Stimulated activated CD8-positive, alpha-beta memory T cell treated with anti-CD3 and anti-CD28 coated beads, Interleukin-15, amount 100 ng/mL, for 4 hours (primary cell): ENCODE data around the gene HACD3.

ENCODE experiments used
- DNase-seq, 2 donors: peaks; one replicate each; pipeline ENCODE4 v3.0.0-alpha.2; 2020; ENCODE audit warnings: low read depth in 2 of 2

Gene HACD3, protein sequence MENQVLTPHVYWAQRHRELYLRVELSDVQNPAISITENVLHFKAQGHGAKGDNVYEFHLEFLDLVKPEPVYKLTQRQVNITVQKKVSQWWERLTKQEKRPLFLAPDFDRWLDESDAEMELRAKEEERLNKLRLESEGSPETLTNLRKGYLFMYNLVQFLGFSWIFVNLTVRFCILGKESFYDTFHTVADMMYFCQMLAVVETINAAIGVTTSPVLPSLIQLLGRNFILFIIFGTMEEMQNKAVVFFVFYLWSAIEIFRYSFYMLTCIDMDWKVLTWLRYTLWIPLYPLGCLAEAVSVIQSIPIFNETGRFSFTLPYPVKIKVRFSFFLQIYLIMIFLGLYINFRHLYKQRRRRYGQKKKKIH

DNA sequence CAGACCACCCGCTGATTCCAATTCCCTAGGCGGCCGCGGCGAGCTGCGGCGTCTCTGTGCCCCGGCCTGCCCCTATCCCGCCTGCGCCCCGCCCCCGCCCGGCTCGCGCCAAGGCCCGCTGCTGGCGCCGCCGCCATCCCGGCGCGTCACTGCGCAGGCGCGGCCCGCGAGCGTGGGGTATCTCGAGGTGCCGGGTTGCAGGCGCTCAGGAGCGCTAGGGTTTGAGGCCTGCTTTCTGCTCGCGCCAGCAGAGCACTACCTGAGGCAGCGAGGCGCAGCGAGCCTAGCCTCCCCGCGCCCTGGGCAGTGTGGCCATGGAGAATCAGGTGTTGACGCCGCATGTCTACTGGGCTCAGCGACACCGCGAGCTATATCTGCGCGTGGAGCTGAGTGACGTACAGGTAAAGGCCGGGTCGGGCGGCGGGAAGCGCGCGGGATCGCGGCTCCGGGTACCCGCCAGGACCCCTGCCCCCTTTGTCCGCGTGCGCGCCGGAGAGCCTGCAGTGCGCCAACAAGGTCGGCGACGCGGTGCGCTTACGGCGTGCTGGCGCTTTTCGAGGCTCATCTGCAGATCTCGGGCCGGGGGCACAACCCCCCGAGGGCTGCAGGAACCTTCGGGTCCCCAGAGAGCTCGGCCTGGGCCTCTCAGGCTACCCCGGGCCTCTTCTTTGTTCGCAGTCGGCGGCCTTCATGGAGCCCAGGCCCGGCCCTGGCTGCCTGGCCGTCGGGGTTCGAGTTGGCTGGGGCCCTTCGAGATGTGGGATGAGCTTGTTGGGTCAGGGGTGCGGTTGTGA lies at the start of gene HACD3:
Gene HACD3 (plus strand): TSS at position 146 of the 794 bp plus-strand sequence. CDS start 169 bp downstream, at position 315.
- peak; percentile 74 to 80 for DNase-seq

DNA sequence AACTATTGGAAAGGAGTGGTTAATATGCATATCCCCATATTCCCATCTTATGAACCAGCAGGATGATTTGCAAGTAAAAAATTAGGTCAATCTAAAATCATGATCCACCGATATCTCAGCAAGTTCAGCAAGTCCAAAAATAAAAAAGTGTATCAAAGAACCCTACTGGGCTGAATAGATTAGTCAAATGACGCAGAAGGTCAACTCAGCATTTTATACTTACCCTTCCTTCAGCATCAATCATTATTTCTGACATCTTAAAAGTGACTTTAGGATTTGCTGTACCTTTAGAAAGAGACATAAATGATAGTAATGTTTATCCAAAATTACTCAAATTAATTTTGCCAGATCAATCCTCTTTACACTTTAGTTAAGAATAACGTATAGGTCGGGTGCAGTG lies 45.4 kb upstream of the HACD3 start:
- DNase-seq = no peak

- no peak for DNase-seq
Measured at GRCh38 chr15:65494076-65494475, 36.2 kb upstream of the HACD3 start.

DNA sequence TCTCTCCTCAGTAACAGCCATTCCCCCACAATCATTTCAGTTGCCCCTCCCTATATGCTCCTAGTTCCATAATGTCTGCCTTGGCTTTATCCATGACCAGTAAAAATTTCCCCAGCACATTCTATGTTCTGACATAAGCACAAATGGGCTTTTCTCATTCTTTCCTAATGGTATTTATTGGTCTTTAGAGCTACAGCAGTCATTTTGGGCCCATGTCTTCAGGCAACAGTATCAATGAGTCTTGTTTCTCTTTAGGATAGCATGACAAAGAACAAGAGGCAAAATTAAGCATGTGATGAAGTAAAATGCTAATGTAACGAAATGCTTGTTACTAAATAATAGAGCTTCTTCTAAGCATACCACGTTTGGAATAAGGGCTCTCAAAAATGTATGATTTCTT lies 20.9 kb upstream of the HACD3 start:
- DNase-seq = no peak

- DNase-seq = no peak
Measured at GRCh38 chr15:65512189-65512588, 18.1 kb upstream of the HACD3 start.

DNA sequence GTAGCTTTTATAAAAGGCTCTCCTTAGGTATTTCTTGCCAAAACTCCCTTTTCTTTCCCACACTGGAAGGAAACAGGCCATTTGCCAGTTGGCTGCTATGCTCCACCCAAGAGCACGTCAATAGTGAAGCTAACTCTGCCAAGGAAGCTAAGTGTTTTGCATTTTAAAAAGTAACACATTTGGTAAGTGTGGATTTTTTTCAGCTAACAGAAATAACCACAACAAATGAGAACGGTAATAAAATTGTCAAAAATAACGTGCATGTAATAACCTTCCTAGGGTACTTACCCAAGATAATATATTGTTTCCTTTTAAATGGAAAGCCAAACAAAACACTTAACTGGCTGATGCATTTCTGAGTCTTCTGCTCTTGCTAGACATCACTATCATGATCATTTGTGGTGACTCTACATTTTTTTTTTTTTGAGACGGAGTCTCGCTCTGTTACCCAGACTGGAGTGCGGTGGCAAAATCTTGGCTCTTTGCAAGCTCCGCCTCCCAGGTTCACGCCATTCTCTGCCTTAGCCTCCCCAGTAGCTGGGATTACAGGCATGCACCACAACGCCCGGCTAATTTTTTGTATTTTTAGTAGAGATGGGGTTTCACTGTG lies 17.4 kb upstream of the HACD3 start:
- no peak for DNase-seq

DNA sequence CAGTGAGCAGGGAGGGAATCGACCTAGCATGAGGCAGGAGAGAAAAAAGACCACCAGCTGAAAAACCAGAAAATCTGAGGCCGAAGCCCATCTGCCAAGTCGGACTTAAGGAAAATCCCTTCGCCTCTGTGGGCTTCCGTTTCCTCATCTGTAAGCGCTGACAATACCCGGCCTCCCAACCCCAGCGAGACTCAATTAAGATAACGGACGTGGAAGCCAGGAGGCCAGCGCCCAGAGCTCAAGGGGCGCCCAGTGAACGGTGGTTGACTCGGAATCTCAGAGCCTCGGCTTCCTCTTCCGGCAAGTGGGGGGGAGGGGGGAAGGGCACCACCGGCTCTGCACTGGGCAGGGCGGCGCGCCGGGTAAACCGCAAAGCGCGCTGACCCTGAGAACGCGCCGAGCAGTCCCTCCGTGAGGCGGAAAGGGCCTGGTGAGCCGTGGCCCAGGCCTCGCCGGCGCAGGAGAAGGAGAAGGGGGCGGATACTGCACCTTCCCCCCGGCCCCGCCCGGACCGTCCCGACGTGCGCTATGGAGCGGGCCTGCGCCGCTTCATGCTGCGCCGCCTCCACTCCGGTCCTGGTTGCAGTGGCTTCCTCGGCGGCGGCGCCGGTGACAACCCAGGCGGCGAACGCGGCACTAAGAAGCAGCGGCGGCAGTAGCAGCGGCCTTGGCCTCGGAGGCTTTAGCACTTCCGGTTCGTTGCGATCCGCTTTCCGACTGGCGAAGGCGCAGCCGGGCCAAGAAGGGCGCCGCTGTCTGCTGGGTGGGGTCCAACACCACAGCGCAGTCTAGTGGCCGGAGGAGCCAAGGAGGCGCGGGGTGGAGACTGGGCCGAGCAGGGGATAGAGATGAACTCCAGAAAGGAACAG lies 13.0 kb upstream of the HACD3 start, which contains the start of gene DPP8:
Gene DPP8 (minus strand): TSS at position 693 of the 869 bp plus-strand sequence. CDS start 5,136 bp downstream, outside the sequence.
- DNase-seq = peak; percentile 87 to 90

- no peak for DNase-seq
Measured at GRCh38 chr15:65517866-65518207, 12.4 kb upstream of the HACD3 start.

DNA sequence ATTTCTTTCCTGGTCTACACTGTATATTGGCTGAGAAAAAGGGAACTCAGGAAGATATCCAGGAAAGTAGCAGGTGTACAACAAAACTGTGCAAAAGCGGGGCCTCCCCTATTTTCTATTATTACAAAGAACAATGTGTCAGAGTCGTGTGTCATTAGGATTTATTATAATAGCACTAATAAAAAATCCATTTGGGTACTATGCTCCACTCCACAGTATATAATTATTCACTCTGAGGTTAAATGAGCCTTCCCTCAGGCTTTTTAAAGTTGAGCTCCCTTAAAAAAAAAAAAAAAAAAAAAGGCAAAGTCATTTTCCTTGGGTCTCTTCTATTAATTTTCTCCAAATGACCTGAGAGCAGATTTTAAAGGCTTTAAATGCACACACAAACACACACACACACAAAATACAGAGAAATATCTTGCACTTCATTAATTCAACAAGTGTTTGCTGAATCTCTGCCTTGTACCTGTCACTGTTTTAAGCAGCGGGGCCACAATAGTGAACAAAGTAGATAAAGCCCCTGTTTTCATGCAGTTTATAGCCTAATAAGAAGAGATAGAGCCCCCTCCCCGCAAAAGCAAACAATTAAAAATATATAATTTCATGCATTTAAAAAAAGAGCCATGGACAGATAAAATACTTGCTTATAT lies 11.5 kb upstream of the HACD3 start:
- no peak for DNase-seq

DNA sequence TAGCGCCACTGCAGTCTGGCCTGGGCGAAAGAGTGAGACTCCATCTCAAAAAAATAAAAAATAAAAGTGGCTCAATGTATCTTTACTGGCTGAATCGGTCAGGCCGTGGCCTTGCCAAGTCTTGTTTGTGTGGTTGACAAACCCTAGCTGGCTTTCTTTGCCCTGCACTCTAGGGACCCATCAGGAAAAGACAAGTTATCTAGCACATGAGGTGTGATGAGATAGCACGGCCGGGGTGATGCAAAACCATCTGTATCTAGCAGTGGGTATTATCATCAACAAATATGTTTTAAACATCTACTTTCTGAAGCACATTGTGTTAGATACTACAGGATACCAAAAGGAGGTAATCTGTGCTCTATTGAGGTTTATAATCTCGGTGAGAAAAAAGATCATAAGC lies 8.9 kb upstream of the HACD3 start:
- DNase-seq = no peak

DNA sequence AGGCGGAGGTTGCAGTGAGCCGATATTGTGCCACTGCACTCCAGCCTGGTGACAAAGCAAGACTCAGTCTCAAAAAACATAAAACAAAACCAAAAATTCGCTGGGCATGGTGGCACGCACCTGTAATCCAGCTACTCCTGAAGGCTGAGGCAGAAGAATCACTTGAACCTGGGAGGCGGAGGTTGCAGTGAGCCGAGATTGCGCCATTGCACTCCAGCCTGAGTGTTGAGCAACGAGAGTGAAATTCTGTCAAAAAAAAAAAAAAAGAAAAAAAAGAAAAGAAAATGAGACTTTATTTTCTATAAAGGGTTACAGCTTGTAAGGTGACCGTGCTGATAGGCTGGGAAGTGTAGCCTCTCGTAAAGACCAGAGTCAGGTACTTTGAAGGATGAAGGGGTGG lies 6.0 kb upstream of the HACD3 start:
- DNase-seq = no peak

- DNase-seq = no peak
Measured at GRCh38 chr15:65525622-65526021, 4.6 kb upstream of the HACD3 start.

- no peak for DNase-seq
Measured at GRCh38 chr15:65528461-65529060, 1.7 kb upstream of the HACD3 start.

- no peak for DNase-seq
Measured at GRCh38 chr15:65529762-65530317, 423 bp upstream of the HACD3 start.

- DNase-seq = no peak
Measured at GRCh38 chr15:65532738-65533051, 2.4 kb downstream of the HACD3 start.

DNA sequence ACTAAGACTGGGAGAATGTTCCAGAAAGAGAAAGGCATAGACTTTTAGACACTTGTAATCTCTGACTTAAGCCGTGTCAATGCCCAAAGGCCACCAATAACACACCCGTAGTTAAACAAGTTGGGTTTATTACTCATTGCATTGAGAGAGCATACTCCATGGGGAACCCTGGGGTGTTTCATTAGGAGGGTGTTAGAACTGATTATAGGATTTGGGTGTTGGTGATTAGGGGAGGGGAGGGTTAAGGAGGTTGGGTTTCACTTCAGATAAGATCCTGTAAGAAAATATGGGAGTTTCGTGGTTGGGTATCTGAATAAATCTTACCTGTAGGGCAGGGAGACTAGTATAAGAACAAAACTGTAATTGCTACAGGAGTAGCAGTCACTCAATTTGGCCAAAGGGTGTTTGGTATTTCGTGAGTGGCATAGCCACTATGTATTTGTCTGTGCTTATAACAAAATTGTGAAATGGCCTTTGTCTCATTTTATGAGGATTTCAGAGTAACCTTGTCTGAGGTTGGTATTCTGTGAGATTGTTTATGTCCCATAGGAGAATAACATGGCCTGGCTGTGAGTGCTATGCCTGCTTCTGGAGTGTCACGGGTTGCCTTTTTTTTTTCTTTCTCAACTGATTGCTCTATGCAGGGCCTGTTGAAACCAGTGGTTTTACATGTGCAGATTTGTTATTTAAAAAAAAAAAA lies 2.9 kb downstream of the HACD3 start:
- DNase-seq = no peak

DNA sequence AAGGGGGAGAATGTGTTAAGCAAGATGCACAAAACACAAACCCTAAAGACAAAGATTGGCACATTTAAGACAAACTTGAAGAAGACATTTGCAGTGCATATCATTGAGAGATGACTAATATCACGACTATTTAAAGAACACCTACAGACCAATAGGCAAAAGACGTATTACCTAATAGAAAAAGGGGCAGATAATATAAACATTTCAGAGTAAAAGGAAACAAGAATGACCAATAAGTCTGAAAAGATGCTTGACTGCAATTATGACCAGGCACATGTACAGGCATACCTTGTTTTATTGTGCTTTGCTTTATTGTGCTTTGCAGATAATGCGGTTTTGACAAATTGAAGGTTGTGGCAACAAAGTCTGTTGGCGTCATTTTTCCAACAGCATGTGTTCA lies 4.9 kb downstream of the HACD3 start:
- DNase-seq = no peak

DNA sequence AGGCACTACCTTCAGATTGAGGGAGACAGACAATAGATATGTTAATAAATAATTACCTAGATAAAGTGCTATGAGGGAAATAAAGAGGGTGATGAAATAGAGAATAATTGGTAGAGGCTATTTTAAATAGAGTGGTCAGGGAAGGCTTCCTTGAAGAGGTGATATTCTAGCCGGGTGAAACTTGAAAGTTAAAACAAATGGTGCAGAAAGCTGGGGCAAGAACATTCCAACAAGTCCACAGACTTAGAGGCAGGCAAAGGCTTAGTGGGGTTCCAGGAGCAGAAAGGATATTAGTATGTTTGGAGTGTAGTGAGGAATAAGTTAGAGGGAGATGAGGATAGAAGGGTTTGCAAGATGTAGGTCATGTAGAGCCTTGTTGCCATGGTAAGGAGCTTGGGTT lies 10.1 kb downstream of the HACD3 start:
- DNase-seq = no peak

- DNase-seq = no peak
Measured at GRCh38 chr15:65541231-65541820, 11.1 kb downstream of the HACD3 start.

DNA sequence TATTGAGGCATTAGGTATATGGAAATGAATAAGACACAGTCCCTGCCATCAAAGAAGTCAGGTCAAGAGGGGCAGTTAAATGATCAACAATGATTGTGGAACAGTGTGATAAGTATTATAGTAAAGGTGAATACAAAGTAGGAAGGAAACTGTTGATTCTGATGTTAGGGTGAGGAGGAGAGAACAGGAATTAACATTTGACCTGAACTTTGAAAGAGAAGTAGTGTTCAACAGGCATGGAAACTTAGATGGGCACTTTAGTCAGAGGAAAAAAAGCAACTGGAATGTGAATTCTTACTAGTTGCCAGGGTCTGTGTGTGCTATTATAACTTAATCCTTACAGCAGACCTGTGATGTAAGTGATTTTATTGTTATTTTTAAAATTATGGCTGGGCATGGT lies 17.6 kb downstream of the HACD3 start:
- DNase-seq = no peak
